CD4-positive, CD25-positive, alpha-beta regulatory T cell (primary cell): ENCODE data around the gene CCBE1. TPM values are rescaled to one million over a fixed set of nuclear protein-coding genes. Genes with fewer than 3 reads are reported as not detected.

ENCODE experiments used
- ATAC-seq, 2 donors: fragments of 150-1000 bp; cut with Tn5 transposase; one replicate each; pipeline ENCODE4 v1.10.0; 2021; ENCODE audit warnings: low read depth in 2 of 2, moderate number of reproducible peaks in 2 of 2, moderate library complexity in 1 of 2
- DNase-seq, 3 donors: peaks; one replicate each; pipeline versions ENCODE4 v3.0.0 to v3.0.0-alpha.2; 2012 to 2022; ENCODE audit warnings: mixed read lengths in 1 of 3
- H3K27ac ChIP-seq: one replicate; pipeline ENCODE4 v1.7.0; 2013; ENCODE audit warnings: mild to moderate bottlenecking, low read length; ENCODE audit not compliant: insufficient read depth, poor library complexity, severe bottlenecking
- H3K27me3 ChIP-seq: one replicate; pipeline ENCODE4 v1.7.0; 2013; ENCODE audit warnings: low read length; ENCODE audit not compliant: control insufficient read depth, insufficient read depth
- H3K36me3 ChIP-seq: one replicate; pipeline ENCODE4 v1.7.0; 2013; ENCODE audit warnings: mild to moderate bottlenecking, low read length, moderate library complexity; ENCODE audit not compliant: control insufficient read depth, insufficient read depth
- H3K4me1 ChIP-seq: 2 replicates; pipeline ENCODE4 v1.7.0; 2013; ENCODE audit warnings: mild to moderate bottlenecking, low read length; ENCODE audit not compliant: insufficient read depth, control insufficient read depth, poor library complexity, severe bottlenecking
- H3K4me3 ChIP-seq: one replicate; pipeline ENCODE4 v1.7.0; 2013; ENCODE audit warnings: low read depth, mild to moderate bottlenecking, low read length, moderate library complexity
- H3K9me3 ChIP-seq, 2 experiments: 1 replicate in 1 of 2; 2 replicates in 1 of 2; pipeline ENCODE4 v1.7.0; 2013; ENCODE audit warnings: low read length in 2 of 2, mild to moderate bottlenecking in 1 of 2, moderate library complexity in 1 of 2; ENCODE audit not compliant: control insufficient read depth in 2 of 2
- H3K27ac Mint-ChIP-seq, 3 donors: one replicate each; pipeline ENCODE4 v1.8.0; 2020 to 2022; ENCODE audit warnings: mild to moderate bottlenecking in 3 of 3, mixed read lengths in 3 of 3, moderate library complexity in 2 of 3
- H3K27me3 Mint-ChIP-seq: one replicate; pipeline ENCODE4 v1.8.0; 2022; ENCODE audit warnings: mild to moderate bottlenecking, mixed read lengths
- H3K36me3 Mint-ChIP-seq: one replicate; pipeline ENCODE4 v1.8.0; 2020; ENCODE audit warnings: mixed read lengths
- H3K4me1 Mint-ChIP-seq, 4 donors: one replicate each; pipeline ENCODE4 v1.8.0; 2020 to 2022; ENCODE audit warnings: mixed read lengths in 4 of 4, mild to moderate bottlenecking in 1 of 4
- H3K4me3 Mint-ChIP-seq, 4 donors: one replicate each; pipeline ENCODE4 v1.8.0; 2020 to 2022; ENCODE audit warnings: mild to moderate bottlenecking in 4 of 4, mixed read lengths in 4 of 4, moderate library complexity in 3 of 4
- H3K9me3 Mint-ChIP-seq, 7 donors: one replicate each; pipeline ENCODE4 v1.8.0; 2020 to 2022; ENCODE audit warnings: mixed read lengths in 7 of 7, mild to moderate bottlenecking in 3 of 7, moderate library complexity in 2 of 7
- polyA plus RNA-seq, 4 donors: library from polyadenylated mRNA; unstranded; fragments of 300-500 nt; fragmentation: Illumina TruSeq; gene quantifications; one replicate each; pipeline ENCODE4 v1.2.3, GENCODE V29; 2021
- total RNA-seq: library from RNA; stranded (reverse); gene quantifications from one replicate; pipeline ENCODE4 v1.2.3, GENCODE V29; 2022

Gene CCBE1
- total and polyA plus RNA-seq, 5 donors from 2014 or later: not detected

DNA sequence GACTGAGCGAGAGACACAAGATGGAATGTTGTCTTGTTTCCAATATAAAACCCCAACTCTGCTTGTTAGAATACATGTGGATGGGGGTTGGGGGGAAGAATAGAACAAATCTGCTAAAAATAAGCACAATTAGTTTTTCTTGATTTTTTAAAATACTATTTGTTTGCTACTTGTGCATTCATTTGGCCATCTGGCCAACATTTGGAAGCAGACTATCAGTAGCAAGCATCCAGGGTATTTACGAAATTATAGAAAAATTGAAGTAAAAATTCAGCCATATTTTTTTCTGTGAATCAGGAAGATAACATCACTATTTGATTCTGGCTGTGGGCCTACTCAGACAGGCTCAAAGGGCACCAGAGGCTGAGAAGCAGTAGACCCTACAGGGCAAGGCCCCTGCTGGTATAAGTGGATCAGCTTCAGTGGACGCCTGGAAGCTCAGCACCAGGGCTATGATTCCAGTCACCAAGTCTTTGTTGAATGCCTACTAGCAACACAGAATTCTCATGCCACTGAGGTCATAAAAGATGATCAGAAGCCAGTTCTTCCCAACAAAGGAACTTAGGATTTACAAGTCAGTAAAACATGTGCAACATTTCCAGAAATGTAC lies 133.9 kb downstream of the CCBE1 start:
- H3K27me3 ChIP-seq: no peaks in the 10 kb centered on the region

DNA sequence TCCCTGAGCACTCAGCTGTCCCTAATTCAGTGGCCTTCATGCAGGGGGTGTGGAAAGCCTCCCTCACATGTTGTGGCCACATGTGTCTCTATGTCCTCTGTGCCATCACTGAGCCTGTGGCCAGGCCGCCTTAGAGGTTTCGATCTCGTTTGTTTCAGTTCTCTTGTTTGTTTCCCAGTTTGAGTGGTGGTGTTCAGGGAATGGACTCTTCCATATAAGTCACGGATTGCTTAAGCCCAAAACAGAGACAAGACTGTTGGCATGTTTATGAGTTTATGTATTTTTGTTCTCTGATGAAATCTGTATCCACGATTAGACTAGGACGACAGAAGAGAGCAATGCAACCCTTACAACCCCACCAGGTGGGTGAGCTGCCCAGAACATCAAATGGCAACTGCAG lies 134.5 kb downstream of the CCBE1 start:
- Histone ChIP-seq H3K4me3 (no peak overlapping the region), H3K4me1 (no peaks in the 10 kb centered on the region), H3K27ac (no peak overlapping the region), H3K9me3 (no peaks in the 10 kb centered on the region), H3K36me3 (no peaks in the 10 kb centered on the region), H3K27me3 (no peaks in the 10 kb centered on the region)
- H3K9me3 Mint-ChIP-seq: peaks cover 0 to 11% (median 1%) of the 10 kb centered on the region in 7 donors
- no peaks in the 10 kb centered on the region for H3K4me1 Mint-ChIP-seq
- no peak overlapping the region for H3K4me3 Mint-ChIP-seq
- ATAC-seq (no peak), DNase-seq (no peak)
- no peaks in the 10 kb centered on the region for H3K27me3 Mint-ChIP-seq
- no peaks in the 10 kb centered on the region for H3K36me3 Mint-ChIP-seq
- no peak overlapping the region for H3K27ac Mint-ChIP-seq

More for the DNA sequence above, 133.9 kb downstream of the CCBE1 start:
- H3K36me3 ChIP-seq: no peaks in the 10 kb centered on the region
- Mint-ChIP-seq H3K36me3 (no peaks in the 10 kb centered on the region), H3K4me3 (no peak overlapping the region), H3K27me3 (no peaks in the 10 kb centered on the region), H3K4me1 (no peaks in the 10 kb centered on the region), H3K9me3 (peaks cover 0 to 8% (median 0%) of the 10 kb centered on the region in 7 donors), H3K27ac (no peak overlapping the region)
- H3K4me3 ChIP-seq: no peak overlapping the region
- no peaks in the 10 kb centered on the region for H3K9me3 ChIP-seq
- ATAC-seq (no peak), DNase-seq (no peak)
- no peaks in the 10 kb centered on the region for H3K4me1 ChIP-seq
- H3K27ac ChIP-seq: no peak overlapping the region

DNA sequence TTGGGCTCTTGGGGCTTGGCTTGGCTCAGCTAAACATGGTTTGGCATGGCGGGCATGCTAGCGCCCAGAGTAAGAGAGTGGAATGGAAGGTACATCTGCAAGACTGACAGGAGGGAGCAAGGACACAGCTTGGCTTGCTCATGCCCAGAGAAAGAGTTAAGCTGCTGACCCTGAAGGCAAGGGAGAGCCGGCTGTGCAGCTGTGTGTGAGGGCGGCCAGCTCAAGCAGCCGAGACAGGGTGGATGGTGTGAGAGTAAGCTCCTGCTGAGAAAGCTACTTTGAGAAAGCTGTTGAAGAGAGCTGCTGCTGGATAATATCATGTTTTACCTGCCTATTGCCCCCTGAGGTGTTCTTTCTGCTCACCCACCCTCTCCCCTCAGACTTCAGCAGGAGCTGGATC lies 135.6 kb downstream of the CCBE1 start:
- peaks cover 0 to 14% (median 2%) of the 10 kb centered on the region in 7 donors for H3K9me3 Mint-ChIP-seq
- H3K4me3 Mint-ChIP-seq: no peak overlapping the region
- Histone ChIP-seq H3K27me3 (no peaks in the 10 kb centered on the region), H3K9me3 (no peaks in the 10 kb centered on the region), H3K36me3 (no peaks in the 10 kb centered on the region), H3K27ac (no peak overlapping the region), H3K4me3 (no peak overlapping the region), H3K4me1 (no peaks in the 10 kb centered on the region)
- H3K4me1 Mint-ChIP-seq: no peaks in the 10 kb centered on the region
- DNase-seq: no peak
- H3K36me3 Mint-ChIP-seq: no peaks in the 10 kb centered on the region
- ATAC-seq: no peak
- H3K27ac Mint-ChIP-seq: no peak overlapping the region
- H3K27me3 Mint-ChIP-seq: no peaks in the 10 kb centered on the region

DNA sequence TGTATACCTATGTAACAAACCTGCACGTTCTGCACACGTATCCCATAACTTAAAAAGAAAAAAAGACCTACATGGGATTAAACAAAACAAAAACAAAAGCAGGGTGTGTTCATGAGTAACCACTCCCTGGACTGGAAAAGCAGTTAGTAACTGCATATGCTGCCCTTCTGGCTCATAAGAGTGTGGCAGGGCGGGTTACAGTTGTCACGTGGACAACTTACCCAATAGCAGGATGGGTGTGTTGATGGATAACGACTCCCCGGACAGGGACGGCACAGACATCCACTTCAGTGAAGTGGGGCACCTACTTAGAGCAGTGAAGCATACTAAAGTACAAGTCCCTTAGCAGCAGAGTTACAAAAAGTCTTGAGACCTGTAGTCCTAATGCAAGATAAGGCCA lies 136.7 kb downstream of the CCBE1 start:
- Histone ChIP-seq H3K27ac (no peak overlapping the region), H3K36me3 (no peaks in the 10 kb centered on the region), H3K4me1 (no peaks in the 10 kb centered on the region), H3K4me3 (no peak overlapping the region), H3K27me3 (no peaks in the 10 kb centered on the region), H3K9me3 (no peaks in the 10 kb centered on the region)
- no peaks in the 10 kb centered on the region for H3K4me1 Mint-ChIP-seq
- no peak for ATAC-seq
- no peaks in the 10 kb centered on the region for H3K27me3 Mint-ChIP-seq
- peaks cover 0 to 14% (median 2%) of the 10 kb centered on the region in 7 donors for H3K9me3 Mint-ChIP-seq
- H3K27ac Mint-ChIP-seq: no peak overlapping the region
- H3K4me3 Mint-ChIP-seq: no peak overlapping the region
- H3K36me3 Mint-ChIP-seq: no peaks in the 10 kb centered on the region
- DNase-seq: no peak

DNA sequence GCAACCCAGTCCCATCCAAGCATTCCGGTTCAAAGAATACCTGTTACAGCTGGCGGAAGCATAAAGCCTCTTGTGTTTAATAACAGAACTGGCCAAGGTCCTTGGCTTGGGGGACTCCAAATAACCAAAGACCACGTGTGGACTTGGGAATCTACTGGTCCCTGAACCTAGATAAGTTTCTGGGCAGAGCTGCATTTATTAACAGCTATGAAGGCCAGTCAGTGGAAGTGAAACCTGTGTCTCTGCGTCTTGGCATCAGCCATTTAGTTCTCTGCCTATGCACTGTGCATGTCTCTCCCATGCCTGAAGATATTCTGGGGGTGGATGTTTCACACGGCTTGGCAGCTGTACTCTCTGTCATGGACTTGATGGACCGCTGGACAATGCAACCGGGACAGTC lies 137.7 kb downstream of the CCBE1 start:
- Histone ChIP-seq H3K27ac (no peak overlapping the region), H3K36me3 (no peaks in the 10 kb centered on the region), H3K4me3 (no peak overlapping the region), H3K27me3 (no peaks in the 10 kb centered on the region), H3K4me1 (no peaks in the 10 kb centered on the region), H3K9me3 (no peaks in the 10 kb centered on the region)
- Mint-ChIP-seq H3K9me3 (peaks cover 0 to 10% (median 2%) of the 10 kb centered on the region in 7 donors), H3K4me1 (no peaks in the 10 kb centered on the region), H3K4me3 (no peak overlapping the region), H3K27ac (no peak overlapping the region), H3K27me3 (no peaks in the 10 kb centered on the region), H3K36me3 (no peaks in the 10 kb centered on the region)
- ATAC-seq: no peak
- no peak for DNase-seq

DNA sequence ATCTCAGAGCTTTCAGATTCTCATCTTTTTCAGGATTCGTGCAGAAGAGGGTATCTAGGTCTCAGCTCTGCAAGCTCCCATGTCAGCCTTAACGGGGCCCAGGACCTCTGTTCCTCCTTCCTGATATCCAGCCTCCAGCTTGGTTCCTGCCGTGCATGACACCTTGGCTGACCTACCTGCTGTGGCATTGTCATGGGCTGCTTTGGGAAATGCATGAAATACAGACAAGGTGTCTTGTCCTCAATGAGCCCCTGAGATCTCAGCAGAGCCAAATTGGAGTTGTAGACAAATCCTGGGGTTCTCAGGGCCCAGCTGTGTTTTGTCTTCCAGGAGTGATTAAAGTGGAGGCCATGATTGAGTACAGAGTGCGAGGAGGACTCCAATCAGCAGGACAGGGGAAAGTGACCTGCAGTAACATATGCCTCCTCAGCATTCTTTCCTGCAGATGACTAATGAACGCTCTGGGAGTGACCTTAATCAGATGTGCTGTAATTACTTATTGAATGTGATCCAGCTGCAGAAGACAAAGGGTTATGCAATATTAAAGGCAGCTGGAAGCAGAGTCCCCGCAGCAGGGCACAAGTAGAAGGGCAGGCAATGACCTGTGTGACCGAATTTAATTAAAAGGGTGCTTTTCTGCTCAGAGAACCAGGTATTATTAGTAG lies 141.1 kb downstream of the CCBE1 start:
- H3K36me3 Mint-ChIP-seq: no peaks in the 10 kb centered on the region
- no peak overlapping the region for H3K27ac Mint-ChIP-seq
- H3K4me3 ChIP-seq: no peak overlapping the region
- DNase-seq (no peak), ATAC-seq (no peak)
- H3K4me1 Mint-ChIP-seq: no peaks in the 10 kb centered on the region
- no peaks in the 10 kb centered on the region for H3K9me3 ChIP-seq
- H3K4me3 Mint-ChIP-seq: no peak overlapping the region
- H3K27me3 Mint-ChIP-seq: no peaks in the 10 kb centered on the region
- no peaks in the 10 kb centered on the region for H3K36me3 ChIP-seq
- H3K27me3 ChIP-seq: no peaks in the 10 kb centered on the region
- H3K27ac ChIP-seq: no peak overlapping the region
- H3K9me3 Mint-ChIP-seq: peaks cover 0 to 6% (median 2%) of the 10 kb centered on the region in 7 donors
- no peaks in the 10 kb centered on the region for H3K4me1 ChIP-seq

DNA sequence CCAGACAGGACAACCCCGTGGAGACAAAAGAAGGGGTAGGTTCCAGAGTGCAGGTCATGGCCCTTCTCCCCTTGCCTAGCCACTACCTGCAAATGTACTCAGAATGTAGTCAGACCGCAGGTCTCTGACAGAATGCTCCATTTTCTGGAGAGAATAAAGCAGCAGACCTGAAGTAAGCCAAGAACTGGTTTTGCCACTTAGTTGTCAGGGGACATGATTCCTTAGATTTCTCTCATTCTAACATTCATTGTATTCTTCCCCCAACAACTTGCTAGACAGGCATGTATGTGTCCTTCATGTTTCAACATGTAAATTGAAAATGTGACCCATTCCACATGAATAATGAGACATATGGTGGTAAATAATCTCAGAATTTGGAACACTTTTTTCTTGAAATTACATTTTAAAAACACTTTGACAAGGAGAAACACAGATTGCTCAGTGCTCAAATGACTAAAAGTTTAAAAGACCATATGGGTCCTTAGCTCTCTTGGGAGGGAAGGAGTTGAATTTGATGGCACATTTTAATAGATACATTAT lies 142.4 kb downstream of the CCBE1 start:
- Mint-ChIP-seq H3K4me1 (no peaks in the 10 kb centered on the region), H3K27ac (no peak overlapping the region), H3K27me3 (no peaks in the 10 kb centered on the region), H3K9me3 (peaks cover 0 to 6% (median 2%) of the 10 kb centered on the region in 7 donors), H3K36me3 (no peaks in the 10 kb centered on the region), H3K4me3 (no peak overlapping the region)
- DNase-seq: no peak
- no peak overlapping the region for H3K27ac ChIP-seq
- no peak for ATAC-seq
- H3K4me1 ChIP-seq: no peaks in the 10 kb centered on the region
- no peaks in the 10 kb centered on the region for H3K27me3 ChIP-seq
- H3K4me3 ChIP-seq: no peak overlapping the region
- no peaks in the 10 kb centered on the region for H3K36me3 ChIP-seq
- no peaks in the 10 kb centered on the region for H3K9me3 ChIP-seq
